Dermis blood vessel endothelial cell (primary cell): Measurements from ENCODE around the gene SIRPB1. TPM values are rescaled to one million over a fixed set of nuclear protein-coding genes. Genes with fewer than 3 reads are reported as not detected.
"Not testable (repeated sequence)": the region's sequence is repeated elsewhere in the genome, so short reads cannot be mapped to it uniquely, and the experiment has no call there.

Source experiments
- DNase-seq: peaks from one replicate; pipeline ENCODE4 v3.0.0; 2010
- total RNA-seq: library from RNA; depleted of rRNA; stranded (reverse); fragments of >200 nt; gene quantifications from 2 replicates; pipeline ENCODE4 v1.2.3, GENCODE V29; 2014

SIRPB1 gene
- total RNA-seq, 1 donor from 2014 or later: 0.17 TPM

DNA sequence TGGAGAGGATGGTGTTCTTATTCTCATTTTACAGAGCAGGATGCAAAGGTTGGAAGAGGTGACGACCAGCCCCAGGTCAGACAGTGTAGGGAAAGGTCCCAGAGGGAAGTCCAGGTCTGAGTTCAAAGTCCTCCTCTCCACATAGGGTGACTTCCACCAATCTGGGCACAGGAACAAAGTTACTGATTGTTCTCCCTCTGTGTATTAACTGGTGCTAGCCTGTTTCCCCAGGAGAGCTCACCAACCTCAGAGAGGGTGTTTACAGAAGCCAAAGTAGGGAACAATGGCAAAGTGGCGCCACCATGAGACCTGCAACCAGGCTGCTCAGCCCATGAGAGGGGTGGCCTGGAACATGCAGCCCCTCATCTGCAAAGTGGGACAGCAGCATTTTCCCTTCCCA is 16.8 kb upstream of the SIRPB1 start:
- DNase-seq: peak; percentile 62

DNA sequence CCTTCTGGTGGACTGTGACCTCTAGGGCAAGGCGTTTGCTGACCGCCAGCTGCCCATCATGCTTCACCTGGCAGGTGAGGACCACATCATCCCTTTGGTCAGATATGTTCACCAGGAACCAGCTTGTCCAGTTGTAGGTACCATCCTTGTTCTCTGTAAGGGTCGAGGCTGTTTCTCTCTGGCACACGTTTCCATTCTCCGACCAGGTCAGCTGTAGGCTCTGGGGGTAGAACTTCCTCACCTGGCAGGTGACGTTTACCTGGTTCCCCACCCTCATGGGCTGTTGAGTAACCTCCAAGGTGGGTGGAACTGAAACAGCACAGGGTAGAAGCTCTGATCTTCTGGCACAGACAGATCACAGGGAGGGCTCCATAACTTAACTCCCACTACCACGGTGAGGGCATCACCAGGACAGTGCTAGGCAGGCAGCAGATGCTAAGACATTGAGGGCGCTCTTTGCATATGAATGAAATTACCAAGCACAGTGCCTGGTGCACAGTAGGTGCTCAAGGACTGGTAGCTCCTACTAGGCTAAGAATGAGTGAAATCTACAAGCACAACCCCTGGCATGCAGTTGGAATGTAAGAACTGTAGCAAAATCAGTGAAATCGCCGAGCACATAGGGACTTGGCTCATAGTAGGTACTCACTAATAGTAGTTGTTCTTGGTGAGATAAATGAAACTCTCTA is 15.6 kb upstream of the SIRPB1 start:
- no peak for DNase-seq

DNA sequence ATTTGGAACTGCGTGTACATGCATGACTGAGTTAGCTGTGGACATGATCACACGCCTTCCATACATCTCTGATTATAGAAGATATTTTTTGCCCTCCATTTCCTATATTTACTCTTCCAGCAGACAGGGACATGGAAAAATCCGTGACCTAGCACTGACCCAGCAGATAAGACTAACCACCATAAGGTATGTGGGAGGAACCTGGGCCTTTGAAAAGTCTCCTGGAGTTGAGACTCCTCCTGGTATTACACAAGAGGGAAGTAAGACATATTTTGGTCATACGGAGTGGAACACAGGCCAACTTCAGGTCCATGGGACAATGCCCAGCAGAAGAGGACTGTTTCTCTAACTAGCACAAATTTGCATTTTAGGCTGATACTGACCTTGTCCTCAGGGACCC is 13.7 kb upstream of the SIRPB1 start:
- DNase-seq: no peak

DNA sequence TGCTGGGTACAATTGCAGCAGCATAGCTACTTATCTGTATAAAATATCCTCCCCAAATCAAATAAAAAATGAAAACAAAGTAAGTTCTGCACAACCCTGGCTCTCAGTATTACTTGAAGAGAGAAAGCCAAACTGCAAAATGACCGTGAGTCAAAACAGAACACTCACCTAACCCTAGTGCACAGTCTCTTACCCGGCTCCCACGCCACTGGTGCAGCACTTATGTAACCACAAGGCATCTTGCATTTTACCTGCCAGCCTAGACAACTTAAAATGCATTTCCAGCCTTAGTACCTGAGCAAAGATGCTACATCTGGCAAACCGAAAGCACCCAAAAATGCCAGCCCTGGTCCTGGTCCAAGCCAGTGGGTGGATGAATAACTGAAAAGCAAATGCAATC is 12.4 kb upstream of the SIRPB1 start:
- no peak for DNase-seq

DNA sequence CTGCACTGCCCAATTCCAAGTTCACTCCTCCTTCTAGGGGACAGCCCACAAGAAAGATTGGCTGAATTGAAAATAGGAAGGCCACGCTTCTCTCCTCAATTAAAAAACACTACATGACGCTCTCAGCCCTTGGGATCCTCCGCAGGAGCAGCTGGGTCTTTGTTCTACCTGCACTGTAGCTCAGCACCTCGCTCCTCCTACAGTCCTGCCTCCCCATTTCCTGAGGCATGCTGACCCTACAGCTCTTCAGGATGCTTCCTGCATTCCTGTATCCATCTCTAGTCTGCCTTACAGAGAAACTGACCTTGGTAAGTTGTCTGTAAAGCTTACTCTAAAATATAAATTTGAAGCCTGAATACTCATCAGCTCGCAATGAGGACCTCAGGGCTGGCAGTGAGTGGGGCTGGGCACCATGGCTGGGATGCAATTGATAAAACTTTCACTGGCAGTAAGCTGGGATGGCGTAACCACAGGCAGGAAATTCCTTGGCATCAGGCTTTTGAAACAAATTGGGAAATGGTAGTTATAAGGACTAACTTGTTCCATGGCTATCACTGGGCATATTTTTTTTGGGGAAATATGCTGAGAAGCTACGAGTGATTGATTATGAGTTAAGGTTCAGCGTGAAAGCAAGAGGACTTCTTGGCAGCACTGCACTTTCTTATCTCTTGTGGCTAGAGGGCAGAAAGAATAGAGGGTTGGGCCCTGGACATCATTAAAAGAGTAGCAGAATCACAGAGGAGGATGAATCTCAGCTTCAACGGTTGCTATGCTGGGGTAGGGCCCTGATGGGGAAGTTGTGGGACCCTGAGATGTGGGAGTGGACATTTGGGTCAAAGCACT is 11.7 kb upstream of the SIRPB1 start:
- DNase-seq: no peak

DNA sequence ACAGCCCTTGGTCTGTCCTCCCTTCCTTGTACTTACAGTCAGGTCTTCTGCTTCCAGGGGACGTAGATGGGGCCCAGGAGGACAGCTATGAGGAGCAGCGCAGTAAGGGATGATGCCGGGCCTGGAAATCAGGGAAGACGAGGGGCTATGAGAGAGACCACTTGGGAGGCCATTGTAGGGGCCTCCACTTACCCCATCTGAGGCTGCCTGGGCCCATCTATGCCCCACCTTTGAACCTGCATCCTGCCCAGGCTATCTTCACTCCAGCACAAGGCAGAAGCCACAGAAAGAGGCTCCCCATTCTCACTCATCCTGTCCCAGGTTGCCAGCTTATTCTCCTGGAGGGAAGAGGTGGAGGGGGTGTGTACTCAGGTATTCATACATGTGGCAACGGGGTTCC is 10.4 kb upstream of the SIRPB1 start:
- DNase-seq: no peak

DNA sequence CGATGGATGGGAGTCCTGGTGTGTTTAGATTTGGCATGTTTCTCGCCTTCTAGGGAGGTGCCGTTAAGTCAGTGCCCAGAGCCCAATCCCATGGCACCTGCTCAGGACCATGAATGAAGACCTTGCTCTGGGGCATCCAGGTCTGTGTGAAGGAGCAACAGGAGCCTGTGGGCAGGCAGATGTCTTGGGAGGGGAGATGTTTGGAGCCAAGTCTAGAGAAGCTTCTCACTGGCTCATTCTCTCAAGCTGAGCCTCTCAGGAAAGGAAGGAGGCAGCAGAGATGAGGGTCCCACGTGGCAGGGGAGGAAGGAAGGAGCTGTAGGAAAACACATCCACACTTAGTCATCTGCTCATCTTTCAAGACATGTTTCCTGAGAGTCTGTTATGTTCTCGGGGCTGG is 9.5 kb upstream of the SIRPB1 start:
- peak; percentile 38 for DNase-seq

DNA sequence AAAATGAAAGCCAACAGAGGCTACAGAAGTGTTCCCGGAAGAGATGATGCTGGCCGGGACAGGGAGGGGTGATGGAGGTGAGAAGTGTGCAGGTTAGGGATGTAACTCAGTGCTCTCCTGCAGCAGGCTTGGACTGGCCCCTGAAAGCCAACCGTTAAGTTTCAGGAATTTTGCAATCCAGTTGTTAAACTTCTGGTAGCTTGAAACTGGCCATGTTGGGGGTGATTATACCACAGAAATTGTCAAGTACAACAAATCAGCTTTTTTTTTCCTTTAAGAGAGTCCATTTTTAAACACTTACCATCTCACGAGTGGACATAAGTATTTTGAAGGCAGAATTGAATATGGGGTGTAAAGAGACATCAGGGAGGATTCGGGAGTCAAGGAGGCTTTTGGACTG is 8.8 kb upstream of the SIRPB1 start:
- DNase-seq: no peak

DNA sequence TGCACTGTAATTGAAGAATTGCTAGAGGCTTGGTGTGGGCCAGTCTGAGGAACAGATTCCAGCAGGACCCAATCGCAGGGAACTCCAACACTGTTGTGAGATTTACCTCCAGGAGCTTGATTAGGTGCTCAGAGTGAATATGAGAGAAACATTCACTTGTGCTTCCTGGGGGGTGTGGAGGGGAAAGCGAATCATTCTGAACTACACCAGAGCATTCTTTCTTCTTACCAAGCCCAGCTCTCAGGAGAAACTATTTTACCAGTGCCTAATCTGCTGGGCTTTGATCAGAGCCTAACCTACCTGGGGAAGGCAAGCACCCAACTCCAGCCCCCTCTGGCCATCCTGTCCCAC is 7.4 kb upstream of the SIRPB1 start:
- DNase-seq: no peak

DNA sequence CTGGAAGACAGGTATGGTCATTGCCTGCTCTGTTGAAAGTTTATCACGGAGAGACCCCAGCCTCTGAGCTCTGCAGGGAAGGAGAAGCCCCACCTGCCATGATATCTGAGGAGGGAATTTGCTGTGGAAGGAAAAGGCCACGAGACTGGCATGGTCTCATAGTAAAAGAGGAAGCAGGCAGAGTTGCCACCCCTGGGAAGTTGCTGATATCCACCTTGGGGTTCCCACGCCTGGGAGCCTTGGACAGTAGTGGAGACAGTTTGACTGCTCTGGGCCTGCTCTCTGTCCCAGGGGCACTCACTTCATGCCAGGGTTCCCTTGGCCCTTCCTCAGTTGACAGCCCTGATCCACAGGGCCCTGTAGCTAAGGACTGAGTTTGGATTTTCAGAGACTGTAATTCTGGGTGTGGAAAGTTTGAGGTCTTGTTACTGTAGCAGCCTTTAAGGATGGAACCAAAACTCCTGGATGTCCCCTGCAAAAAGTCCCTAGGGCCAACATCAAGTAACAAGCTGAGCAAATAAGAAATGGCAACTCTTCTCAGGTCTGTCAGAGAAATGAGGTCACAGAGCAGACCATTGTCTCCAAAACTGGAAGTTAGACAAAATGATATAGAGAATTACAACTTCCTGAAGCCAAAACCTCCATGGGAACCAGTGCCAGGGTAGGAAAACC is 6.9 kb upstream of the SIRPB1 start:
- peak; percentile 72 for DNase-seq

DNA sequence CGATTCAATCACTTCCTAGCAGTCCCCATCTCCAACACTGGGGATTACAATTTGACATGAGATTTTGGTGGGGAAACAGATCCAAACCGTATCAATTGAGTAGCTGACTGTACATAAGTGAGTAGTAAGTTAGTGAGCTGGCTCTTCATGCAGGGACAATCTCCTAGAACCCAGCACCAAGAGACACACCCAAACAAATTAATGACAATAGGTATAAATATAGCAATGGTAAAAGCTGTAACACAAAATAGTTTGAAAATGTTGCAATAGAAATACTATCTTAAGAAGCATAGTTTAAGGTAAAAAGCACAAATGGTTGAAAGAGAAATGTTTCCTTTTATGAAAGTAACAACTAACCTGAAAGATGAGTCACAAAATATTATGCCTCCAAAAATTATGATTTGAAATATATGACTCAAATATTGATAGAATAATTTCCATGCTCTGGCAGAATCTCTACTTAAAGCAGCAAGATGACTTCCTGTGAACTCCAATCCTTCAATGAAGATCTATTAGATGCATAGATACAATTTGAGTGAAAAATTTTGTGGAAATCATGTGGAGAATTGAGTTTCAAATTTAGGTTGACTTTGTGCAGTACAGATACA is 5.4 kb upstream of the SIRPB1 start:
- no peak for DNase-seq

DNA sequence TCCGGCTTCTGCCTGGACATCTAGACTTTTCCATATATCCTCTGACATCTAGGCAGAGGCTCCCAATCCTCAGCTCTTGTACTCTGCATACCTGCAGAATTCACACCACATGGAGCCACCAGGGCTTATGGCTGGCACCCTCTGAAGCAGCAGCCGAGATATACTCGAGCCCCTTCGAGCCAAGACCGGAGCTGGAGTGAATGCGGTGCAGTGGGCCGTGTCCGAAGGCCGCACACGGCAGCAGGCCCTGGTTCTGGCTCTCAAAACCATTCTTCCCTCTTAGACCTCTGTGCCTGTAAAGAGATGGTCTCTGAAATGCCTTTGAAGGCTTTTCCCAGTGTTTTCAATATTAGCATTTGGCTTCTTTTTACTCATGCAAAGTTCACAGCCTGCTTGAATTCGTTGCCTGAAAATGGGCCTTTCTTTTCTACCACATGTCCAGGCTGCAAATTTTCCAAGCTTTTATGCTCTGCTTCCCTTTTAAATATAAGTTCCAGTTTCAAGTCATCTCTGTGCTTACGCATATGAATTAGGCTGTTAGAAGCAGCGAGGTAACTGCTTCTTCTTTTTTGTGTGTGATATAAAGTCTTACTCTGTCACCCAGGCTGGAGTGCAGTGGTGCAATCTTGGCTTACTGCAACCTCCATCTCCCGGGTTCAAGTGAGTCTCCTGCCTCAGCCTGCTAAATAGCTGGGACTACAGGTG is 3.8 kb upstream of the SIRPB1 start:
- DNase-seq: peak; percentile 0

DNA sequence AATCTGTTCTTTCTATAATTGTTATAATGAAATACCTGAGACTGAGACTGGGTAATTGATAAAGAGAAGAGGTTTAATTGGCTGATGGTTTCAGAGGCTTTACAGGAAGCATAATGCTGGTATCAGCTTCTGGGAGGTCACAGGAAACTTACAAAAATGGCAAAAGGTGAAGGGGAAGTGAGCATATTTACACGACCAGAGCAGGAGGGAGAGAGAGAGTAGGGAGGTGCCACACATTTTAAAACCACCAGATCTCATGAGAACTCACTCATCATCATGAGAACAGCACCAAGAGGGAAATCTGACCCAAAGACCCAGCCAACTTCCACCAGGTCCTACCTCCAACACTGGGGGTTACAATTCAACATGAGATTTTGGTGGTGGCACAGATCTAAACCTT is 2.6 kb upstream of the SIRPB1 start:
- peak; percentile 41 for DNase-seq

DNA sequence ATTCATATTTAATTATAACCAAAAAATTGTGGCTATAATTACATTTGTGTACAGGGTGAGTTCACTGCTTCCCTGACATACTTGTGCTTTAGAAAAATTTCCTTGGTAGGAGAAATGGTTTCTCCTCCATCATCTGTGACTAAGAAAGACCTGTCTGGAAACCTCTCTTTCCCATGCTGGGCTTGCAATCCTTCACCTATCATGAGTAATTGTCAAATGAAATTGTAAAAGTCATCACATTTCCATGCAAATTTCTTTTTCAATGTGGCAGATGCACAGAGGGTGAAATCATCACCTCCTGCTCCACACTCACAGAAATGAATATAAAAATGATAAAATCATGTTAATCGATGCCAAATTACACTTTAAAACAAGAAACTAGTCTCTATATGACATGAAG is 1.5 kb upstream of the SIRPB1 start:
- DNase-seq: peak; percentile 2

DNA sequence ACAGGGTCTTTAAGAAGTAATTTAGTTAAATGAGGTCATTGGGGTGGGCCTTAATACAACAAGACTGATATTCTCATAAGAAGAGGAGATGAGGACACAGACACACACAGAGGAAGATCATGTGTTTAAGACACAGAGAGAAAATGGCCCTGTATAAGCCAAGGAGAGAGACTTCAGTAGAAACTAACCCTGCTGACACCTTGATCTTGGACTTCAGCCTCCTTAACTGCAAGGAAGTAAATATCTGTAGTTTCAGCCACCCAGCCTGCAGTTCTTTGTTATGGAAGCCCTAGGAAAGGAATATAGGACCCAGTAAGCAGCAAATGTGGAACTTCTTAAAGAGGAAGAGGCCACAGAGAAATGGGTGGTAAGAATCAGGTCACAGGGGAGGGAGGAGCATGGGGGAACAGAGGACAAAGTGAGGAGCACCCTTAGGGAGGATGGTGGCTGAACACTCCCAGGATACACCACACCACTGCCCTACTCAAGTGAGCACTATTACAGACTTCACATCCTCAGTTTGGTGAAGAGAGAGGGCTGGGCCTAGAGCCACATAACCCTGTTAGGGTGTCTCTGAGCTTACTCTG is 762 bp downstream of the SIRPB1 start:
- DNase-seq: peak; percentile 0

DNA sequence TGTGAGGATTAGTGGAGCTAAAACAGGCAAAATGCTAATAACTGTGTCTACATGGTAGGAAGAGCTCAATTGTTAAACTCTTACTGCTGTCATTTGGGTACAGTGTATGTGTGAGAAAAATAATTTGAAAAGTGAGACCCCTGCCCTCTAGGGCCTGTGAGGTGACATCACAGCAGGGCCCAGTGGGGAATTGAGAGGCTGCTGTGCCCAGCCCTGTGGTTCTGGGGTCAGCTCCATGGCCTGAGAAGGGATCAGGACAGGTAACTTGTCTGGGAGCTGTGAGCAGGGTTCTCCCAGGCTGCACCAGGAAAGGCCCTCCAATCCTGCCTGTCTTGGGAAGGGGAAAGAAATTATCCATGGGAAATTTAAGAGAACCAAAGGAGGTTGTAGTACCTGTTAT is 1.3 kb downstream of the SIRPB1 start:
- no peak for DNase-seq

DNA sequence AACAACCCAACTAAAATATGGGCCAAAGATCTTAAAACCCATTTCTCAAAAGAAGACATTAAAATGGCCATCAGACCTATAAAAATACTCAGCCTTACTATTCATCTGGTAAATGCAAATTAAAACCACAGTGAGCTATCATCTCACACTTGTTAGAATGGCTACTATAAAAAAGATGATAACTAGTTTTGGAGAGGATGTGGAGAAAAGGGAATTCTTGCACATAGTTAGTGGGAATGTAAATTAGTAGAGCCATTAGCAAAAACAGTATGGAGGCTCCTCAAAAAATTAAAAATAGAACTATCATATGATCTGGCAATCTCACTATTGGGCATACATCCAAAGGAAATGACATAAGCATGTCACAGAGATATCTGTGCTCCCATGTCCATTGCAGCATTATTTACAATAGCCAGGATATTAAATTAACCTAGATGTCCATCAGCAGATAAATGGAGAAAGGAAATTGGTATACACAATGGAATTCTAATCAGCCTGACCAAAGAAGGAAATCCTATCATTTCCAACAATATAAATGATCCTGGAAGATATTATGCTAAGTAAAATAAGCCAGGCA is 2.9 kb downstream of the SIRPB1 start:
- DNase-seq: peak; percentile 96

DNA sequence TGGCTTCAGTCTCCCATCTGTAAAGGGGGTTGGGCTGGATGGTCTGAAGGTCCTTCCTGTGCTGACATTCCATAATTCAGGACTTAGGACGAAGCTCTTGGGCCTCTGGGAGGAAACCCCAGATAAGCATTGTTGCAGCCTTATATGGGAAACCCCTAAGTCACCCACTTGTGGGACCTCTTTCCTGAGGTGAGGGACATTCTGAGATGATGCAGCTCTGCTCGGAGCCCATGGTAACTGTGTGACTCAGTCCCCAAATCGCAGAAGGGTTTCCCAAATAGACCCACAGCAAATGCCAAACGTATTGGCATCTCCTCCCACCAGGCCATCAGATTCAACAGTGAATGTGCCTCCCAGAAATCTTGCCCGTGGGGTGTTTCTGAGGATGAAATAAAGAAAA is 9.4 kb downstream of the SIRPB1 start:
- not testable (repeated sequence) for DNase-seq

DNA sequence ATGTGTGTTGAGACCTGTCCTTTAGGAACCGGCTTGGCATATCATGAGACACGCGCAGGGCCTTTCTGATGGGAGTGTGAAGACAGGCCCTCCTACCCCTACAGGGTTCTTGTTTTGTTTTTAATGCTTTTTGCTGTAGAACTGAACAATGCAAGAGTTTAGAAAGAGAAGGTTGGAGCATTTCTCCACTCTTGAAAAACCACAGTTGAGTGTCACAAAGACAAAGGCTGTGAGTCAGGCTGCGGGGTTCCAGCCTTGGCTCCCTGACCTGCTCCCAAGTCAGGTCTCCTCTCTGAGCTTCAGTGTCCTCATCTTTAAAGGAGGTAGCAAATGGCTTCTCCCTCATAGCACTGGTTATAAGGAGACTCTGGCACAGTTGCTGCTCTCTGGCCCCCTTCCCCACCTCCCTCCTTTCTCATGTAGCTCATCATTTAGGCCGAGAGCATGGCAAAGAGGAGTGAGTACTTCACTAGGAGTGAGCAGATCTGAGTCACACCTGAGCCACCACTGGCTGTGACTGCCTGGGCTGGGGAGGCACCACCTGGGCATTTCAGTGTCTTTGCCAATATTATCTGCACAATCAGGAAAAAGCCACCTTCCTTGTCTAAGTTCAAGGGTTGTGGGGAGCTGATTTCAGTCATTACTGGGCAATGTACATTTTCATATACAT is 11.0 kb downstream of the SIRPB1 start:
- DNase-seq: not testable (repeated sequence)

DNA sequence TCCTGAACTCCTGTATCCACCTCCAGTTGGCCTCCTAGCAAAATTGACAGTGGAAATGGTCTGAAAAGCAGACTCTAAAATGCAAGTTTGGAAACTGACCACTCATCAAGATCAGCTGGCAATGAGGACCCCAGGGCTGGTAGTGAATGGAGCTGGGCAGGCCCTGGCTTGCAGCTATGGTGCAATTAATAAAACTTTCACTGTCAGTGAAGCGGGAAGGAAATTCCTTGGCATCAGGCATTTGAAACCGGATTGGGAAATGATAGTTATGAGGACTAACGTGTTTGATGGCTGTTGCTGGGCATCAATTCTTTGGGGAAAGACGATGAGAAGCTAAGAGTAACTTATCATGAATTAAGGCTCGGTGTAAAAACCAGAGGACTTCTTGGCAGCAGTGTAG is 19.1 kb downstream of the SIRPB1 start:
- no peak for DNase-seq

DNA sequence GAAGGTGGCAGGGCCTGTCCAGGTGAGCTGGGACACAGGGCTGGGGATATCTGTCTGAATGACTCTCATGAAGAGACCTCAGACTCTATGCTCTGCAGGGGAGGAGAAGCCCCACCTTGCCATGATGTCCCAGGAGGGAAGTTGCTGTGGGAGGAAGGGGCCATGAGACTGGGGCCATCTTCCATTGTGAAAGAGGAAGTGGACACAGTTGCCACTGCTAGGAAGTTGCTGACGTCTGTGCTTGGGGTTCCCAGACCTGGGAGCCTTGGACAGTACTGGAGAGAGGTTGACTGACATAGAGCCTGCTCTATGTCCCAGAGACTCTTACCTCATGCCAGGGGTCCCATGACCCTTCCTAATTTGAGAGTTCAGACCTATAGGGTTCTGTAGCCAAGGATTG is 24.5 kb downstream of the SIRPB1 start:
- DNase-seq: no peak
